IMR-90 (cell line): ENCODE measurements around the gene CYP11A1. TPM values are rescaled to one million over a fixed set of nuclear protein-coding genes. Genes with fewer than 3 reads are reported as not detected.

Experiments used
- ATAC-seq: fragments of 200-7000 bp; cut with Tn5 transposase; 2 replicates; pipeline ENCODE4 v1.9.1; 2020; ENCODE audit warnings: low read depth, mild to moderate bottlenecking, moderate library complexity
- BruUV-seq: library from RNA; stranded (reverse); fragments of 400-500 nt; replicated peaks from 2 replicates; lab custom pipeline; 2021; lab: Mats Ljungman, UMichigan
- CTCF ChIA-PET: fragments of 300-600 bp; formaldehyde crosslinking; extraction: SDS; loops from one replicate; lab custom pipeline; 2021; ENCODE audit warnings: antibody characterized with exemption; lab: Yijun Ruan, JAX
- POLR2A ChIA-PET: fragments of 300-600 bp; sonication (Branson Sonifier 250); formaldehyde crosslinking; loops from one replicate; lab custom pipeline; 2022; ENCODE audit warnings: antibody characterized with exemption; ENCODE audit not compliant: unreplicated experiment; lab: Charles Lee
- DNase-seq: peaks from one replicate; pipeline ENCODE4 v3.0.0; 2013
- H2AFZ ChIP-seq: replicated peaks from 2 replicates; pipeline ENCODE3; 2013; ENCODE audit warnings: low read length, mild to moderate bottlenecking; ENCODE audit not compliant: poor library complexity
- H2AK5ac ChIP-seq: 2 replicates; pipeline ENCODE4 v1.6.1; 2013; ENCODE audit warnings: low read depth, low read length, inconsistent platforms
- H2AK9ac ChIP-seq: replicated peaks from 2 replicates; pipeline ENCODE3; 2013; ENCODE audit warnings: mild to moderate bottlenecking, low read depth, low read length, moderate library complexity; ENCODE audit not compliant: poor library complexity
- H2BK120ac ChIP-seq: 2 replicates; pipeline ENCODE4 v1.6.1; 2013; ENCODE audit warnings: low read depth, low read length, inconsistent platforms
- H2BK15ac ChIP-seq: 3 replicates; pipeline ENCODE4 v1.6.1; 2013; ENCODE audit warnings: low read depth, low read length, inconsistent platforms
- H2BK20ac ChIP-seq: 2 replicates; pipeline ENCODE4 v1.6.1; 2013; ENCODE audit warnings: low read depth, mild to moderate bottlenecking, inconsistent platforms, low read length, moderate library complexity
- H2BK5ac ChIP-seq: 2 replicates; pipeline ENCODE4 v1.6.1; 2013; ENCODE audit warnings: mild to moderate bottlenecking, low read depth, low read length, inconsistent platforms; ENCODE audit not compliant: poor library complexity, severe bottlenecking
- H3K14ac ChIP-seq: replicated peaks from 2 replicates; pipeline ENCODE4 v1.6.1; 2013; ENCODE audit warnings: low read depth, low read length, inconsistent platforms
- H3K18ac ChIP-seq: 2 replicates; pipeline ENCODE4 v1.6.1; 2013; ENCODE audit warnings: low read depth, low read length, control low read depth
- H3K23ac ChIP-seq: 2 replicates; pipeline ENCODE4 v1.6.1; 2013; ENCODE audit warnings: low read depth, low read length, inconsistent platforms
- H3K27ac ChIP-seq: 2 replicates; pipeline ENCODE4 v1.5.1; 2013; ENCODE audit warnings: mild to moderate bottlenecking, control low read depth, low read length; ENCODE audit not compliant: insufficient read depth
- H3K27me3 ChIP-seq: 2 replicates; pipeline ENCODE4 v1.6.1; 2013; ENCODE audit warnings: low read length; ENCODE audit not compliant: control insufficient read depth, insufficient read depth
- H3K36me3 ChIP-seq: 2 replicates; pipeline ENCODE4 v1.6.1; 2013; ENCODE audit warnings: low read length, mixed read lengths; ENCODE audit not compliant: control insufficient read depth, insufficient read depth
- H3K4ac ChIP-seq: 2 replicates; pipeline ENCODE4 v1.6.1; 2013; ENCODE audit warnings: low read depth, low read length, inconsistent platforms
- H3K4me1 ChIP-seq: 2 replicates; pipeline ENCODE4 v1.6.1; 2013; ENCODE audit warnings: low read length, mixed read lengths; ENCODE audit not compliant: control insufficient read depth, insufficient read depth
- H3K4me2 ChIP-seq: 2 replicates; pipeline ENCODE4 v1.6.1; 2013; ENCODE audit warnings: low read depth, mild to moderate bottlenecking, control low read depth, low read length, moderate library complexity
- H3K4me3 ChIP-seq: 2 replicates; pipeline ENCODE4 v1.5.1; 2013; ENCODE audit warnings: low read depth, mild to moderate bottlenecking, control low read depth, low read length, moderate library complexity; ENCODE audit not compliant: insufficient read depth
- H3K56ac ChIP-seq: 2 replicates; pipeline ENCODE4 v1.6.1; 2013; ENCODE audit warnings: low read length, inconsistent platforms; ENCODE audit not compliant: insufficient read depth; ENCODE audit errors: extremely low read depth
- H3K79me1 ChIP-seq, 2 experiments: 2 replicates each; pipeline ENCODE4 v1.6.1; 2013; ENCODE audit warnings: low read length in 2 of 2, inconsistent platforms in 1 of 2, low read depth in 1 of 2
- H3K9ac ChIP-seq: 2 replicates; pipeline ENCODE4 v1.6.1; 2013; ENCODE audit warnings: low read depth, low read length, control low read depth
- H3K9me1 ChIP-seq: 2 replicates; pipeline ENCODE4 v1.6.1; 2013; ENCODE audit warnings: low read length, inconsistent platforms; ENCODE audit not compliant: insufficient read depth
- H3K9me3 ChIP-seq: 2 replicates; pipeline ENCODE4 v1.6.1; 2013; ENCODE audit warnings: low read length; ENCODE audit not compliant: control insufficient read depth, insufficient read depth
- H4K20me1 ChIP-seq: 2 replicates; pipeline ENCODE4 v1.6.1; 2013; ENCODE audit warnings: low read length, inconsistent platforms; ENCODE audit not compliant: insufficient read depth
- H4K5ac ChIP-seq: 2 replicates; pipeline ENCODE4 v1.6.1; 2013; ENCODE audit warnings: mild to moderate bottlenecking, low read depth, low read length, control low read depth
- H4K8ac ChIP-seq, 2 experiments: 2 replicates each; pipeline ENCODE4 v1.6.1; 2013; ENCODE audit warnings: low read depth in 2 of 2, low read length in 2 of 2, control low read depth in 1 of 2, inconsistent platforms in 1 of 2
- H4K91ac ChIP-seq: 2 replicates; pipeline ENCODE4 v1.6.1; 2013; ENCODE audit warnings: low read depth, low read length, inconsistent platforms; ENCODE audit not compliant: insufficient read depth
- BHLHE40 ChIP-seq: fragments of 150-350 bp; IDR thresholded peaks from 2 replicates; pipeline ENCODE4 v1.6.1; 2016; ENCODE audit warnings: mild to moderate bottlenecking, low read depth, low read length
- CEBPB ChIP-seq: IDR thresholded peaks from 2 replicates; pipeline ENCODE4 v1.6.1; 2012; ENCODE audit warnings: low read depth, low read length, improper control_type of control experiment
- CHD1 ChIP-seq: IDR thresholded peaks from 2 replicates; pipeline ENCODE4 v1.6.1; 2012; ENCODE audit warnings: low read depth, low read length, improper control_type of control experiment
- CTCF ChIP-seq: conservative IDR thresholded peaks from 2 replicates; pipeline ENCODE4 v1.5.1; 2012; ENCODE audit warnings: mild to moderate bottlenecking, low read depth, low read length, improper control_type of control experiment
- FOS ChIP-seq: fragments of 150-350 bp; IDR thresholded peaks from 2 replicates; pipeline ENCODE4 v1.6.1; 2016; ENCODE audit warnings: low read depth, low read length
- MAFK ChIP-seq: IDR thresholded peaks from 2 replicates; pipeline ENCODE4 v1.6.1; 2012; ENCODE audit warnings: low read depth, low read length, improper control_type of control experiment
- MAZ ChIP-seq: IDR thresholded peaks from 2 replicates; pipeline ENCODE4 v1.6.1; 2012; ENCODE audit warnings: low read depth, mild to moderate bottlenecking, low read length, improper control_type of control experiment, moderate library complexity, borderline replicate concordance
- MXI1 ChIP-seq: IDR thresholded peaks from 2 replicates; pipeline ENCODE4 v1.6.1; 2012; ENCODE audit warnings: low read depth, mild to moderate bottlenecking, low read length, moderate library complexity, borderline replicate concordance
- NFE2L2 ChIP-seq: fragments of 150-350 bp; IDR thresholded peaks from 2 replicates; pipeline ENCODE4 v1.6.1; 2016; ENCODE audit warnings: low read depth, mild to moderate bottlenecking, low read length
- POLR2A ChIP-seq: IDR thresholded peaks from 2 replicates; pipeline ENCODE4 v1.6.1; 2012; ENCODE audit warnings: mild to moderate bottlenecking, low read depth, low read length
- RCOR1 ChIP-seq: IDR thresholded peaks from 2 replicates; pipeline ENCODE4 v1.6.1; 2012; ENCODE audit warnings: mild to moderate bottlenecking, low read length, improper control_type of control experiment; ENCODE audit not compliant: insufficient replicate concordance
- RFX5 ChIP-seq: IDR thresholded peaks from 2 replicates; pipeline ENCODE4 v1.8.0; 2012; ENCODE audit warnings: low read depth, mild to moderate bottlenecking, low read length, moderate library complexity
- SMC3 ChIP-seq: fragments of 150-350 bp; IDR thresholded peaks from 2 replicates; pipeline ENCODE4 v1.6.1; 2016; ENCODE audit warnings: low read depth, mild to moderate bottlenecking, antibody characterized with exemption, low read length, moderate library complexity
- USF2 ChIP-seq: fragments of 150-350 bp; IDR thresholded peaks from 2 replicates; pipeline ENCODE4 v1.6.1; 2017; ENCODE audit warnings: mild to moderate bottlenecking, antibody characterized with exemption, low read length, low read depth
- WGBS, 2 experiments: methylation state at CpG; one replicate each; pipeline versions ENCODE4 v1.1.5 to v1.1.7; 2013; ENCODE audit warnings: missing lambda C conversion rate in 2 of 2; ENCODE audit not compliant: insufficient read length in 1 of 2; ENCODE audit errors: extremely low coverage in 2 of 2; 5-methylcytosine and 5-hydroxymethylcytosine counted together
- dilution Hi-C: fragments of 300-500 bp; cut with HindIII; formaldehyde crosslinking; loops from one replicate; pipeline ENCODE4 v1.14.3; 2018; ENCODE audit warnings: low sequenced_read_pairs; ENCODE audit not compliant: unreplicated experiment
- in situ Hi-C: fragments of 300-500 bp; cut with MboI; formaldehyde crosslinking; loops from 3 replicates; pipeline ENCODE4 v1.14.3; 2019; ENCODE audit warnings: low sequenced_read_pairs, inconsistent platforms, mixed read lengths
- intact Hi-C: fragments of 100-400 bp; cut with micrococcal nuclease; formaldehyde crosslinking; loops from 2 replicates; pipeline ENCODE4 v1.10.0; 2022
- polyA plus RNA-seq, 3 experiments: library from polyadenylated mRNA; depleted of rRNA; stranded (reverse); fragments of >200 nt; gene quantifications; 2 replicates each; pipeline ENCODE4 v1.2.3, GENCODE V29; 2012; ENCODE audit warnings: low replicate concordance in 1 of 3
- total RNA-seq: library from RNA; depleted of rRNA; stranded (reverse); fragments of >200 nt; gene quantifications from 2 replicates; pipeline ENCODE4 v1.2.3, GENCODE V29; 2012

Gene CYP11A1
- total and polyA plus RNA-seq, 2 of the 4 experiments (the other 2 are of a cell fraction): 0.18 to 0.50 TPM

GRCh38 chr15:74406992-74407705 lies 39.7 kb upstream of the CYP11A1 start:
- peaks cover 22% of the 10 kb centered on the region for H3K4me1 ChIP-seq
- no CpG with 5 or more reads among the region's 12 CpGs for WGBS, 2 experiments
- peak; percentile 73 for TF ChIP-seq POLR2A
- TF ChIP-seq SMC3: no peak
- TF ChIP-seq MAFK: no peak
- peak; percentile 57 for TF ChIP-seq MAZ
- TF ChIP-seq CTCF: peak; percentile 5; the same call in 1 of the 2 replicates
- TF ChIP-seq CHD1: no peak
- TF ChIP-seq NFE2L2: no peak
- no peak for TF ChIP-seq USF2
- TF ChIP-seq RFX5: no peak
- peak; percentile 58; the same call in 1 of the 2 replicates for TF ChIP-seq MXI1
- peak; percentile 70 for TF ChIP-seq BHLHE40
- no peak for TF ChIP-seq RCOR1
- no peak for TF ChIP-seq CEBPB
- no peak for TF ChIP-seq FOS

More at GRCh38 chr15:74406992-74407705, 39.7 kb upstream of the CYP11A1 start:
- no peaks in the 10 kb centered on the region for H4K20me1 ChIP-seq
- H3K27me3 ChIP-seq: no peaks in the 10 kb centered on the region
- H2BK15ac ChIP-seq: peak overlapping the region; percentile 90; the same call in 2 of the 3 replicates
- H2AK9ac ChIP-seq: peak overlapping the region; percentile 98
- ATAC-seq (peak; percentile 98), DNase-seq (peak; percentile 93)
- H3K4me2 ChIP-seq: peak overlapping the region; percentile 54
- no peaks in the 10 kb centered on the region for H3K9me3 ChIP-seq
- ChIA-PET CTCF (no interaction called here), POLR2A (no interaction called here)
- no TSS peak for BruUV-seq
- peak overlapping the region; percentile 98 for H3K23ac ChIP-seq
- H3K56ac ChIP-seq: peak overlapping the region; percentile 76
- dilution Hi-C loops (no loop called here), intact Hi-C loops (loop anchor here (2.0 kb wide), 2 partner anchors 16 to 28 kb away; no protein-coding TSS in a partner anchor), in situ Hi-C loops (no loop called here)
- H4K8ac ChIP-seq: peak overlapping the region; percentile 90 to 98
- peaks cover 40% of the 10 kb centered on the region for H3K9me1 ChIP-seq
- H2AFZ ChIP-seq: peak overlapping the region; percentile 94
- peak overlapping the region; percentile 99 for H3K14ac ChIP-seq
- H3K4me3 ChIP-seq: no peak overlapping the region
- H3K36me3 ChIP-seq: peaks cover 3% of the 10 kb centered on the region; the same call in 1 of the 2 replicates
- peak overlapping the region; percentile 68 for H3K9ac ChIP-seq
- peak overlapping the region; percentile 88 for H3K27ac ChIP-seq
- H2BK5ac ChIP-seq: peak overlapping the region; percentile 96
- H4K91ac ChIP-seq: peak overlapping the region; percentile 99
- peaks cover 0 to 32% of the 10 kb centered on the region in 2 experiments; a peak in 2 of 4 replicates for H3K79me1 ChIP-seq
- H2BK20ac ChIP-seq: peak overlapping the region; percentile 94
- H4K5ac ChIP-seq: peak overlapping the region; percentile 80
- H2AK5ac ChIP-seq: peak overlapping the region; percentile 92
- peak overlapping the region; percentile 98 for H3K4ac ChIP-seq
- H3K18ac ChIP-seq: peak overlapping the region; percentile 86
- peak overlapping the region; percentile 99 for H2BK120ac ChIP-seq
